Upper lobe of left lung (tissue), 4 donors: Measurements from ENCODE around the gene FGGY.

Experiments used
- CTCF ChIP-seq, 6 experiments: fragments of 450-650 bp in 4 of 6; fragments of 200-600 bp in 2 of 6; sonication (generic) in 2 of 6; IDR thresholded peaks; one replicate each; pipeline ENCODE4 v1.5.1; 2016 to 2019; ENCODE audit warnings: antibody characterized with exemption in 6 of 6
- POLR2A ChIP-seq, 4 donors: fragments of 450-650 bp; IDR thresholded peaks; one replicate each; pipeline ENCODE4 v1.5.1; 2016 to 2017; ENCODE audit warnings: antibody characterized with exemption in 4 of 4, mild to moderate bottlenecking in 2 of 4
- POLR2AphosphoS5 ChIP-seq, 2 donors: sonication (generic); formaldehyde crosslinking; IDR thresholded peaks; one replicate each; pipeline ENCODE4 v1.5.1; 2017; ENCODE audit warnings: antibody characterized with exemption in 2 of 2

GRCh38 chr1:59541891-59542290 is 245.0 kb downstream of the FGGY start:
- TF ChIP-seq CTCF (IDR thresholded peaks at IDR 0.05), result no peak
- TF ChIP-seq POLR2AphosphoS5 (IDR thresholded peaks at IDR 0.05), result no peak
- no peak for TF ChIP-seq POLR2A (IDR thresholded peaks at IDR 0.05)
